ENCODE results near the gene ICE1.

The ICE1 gene

DNA sequence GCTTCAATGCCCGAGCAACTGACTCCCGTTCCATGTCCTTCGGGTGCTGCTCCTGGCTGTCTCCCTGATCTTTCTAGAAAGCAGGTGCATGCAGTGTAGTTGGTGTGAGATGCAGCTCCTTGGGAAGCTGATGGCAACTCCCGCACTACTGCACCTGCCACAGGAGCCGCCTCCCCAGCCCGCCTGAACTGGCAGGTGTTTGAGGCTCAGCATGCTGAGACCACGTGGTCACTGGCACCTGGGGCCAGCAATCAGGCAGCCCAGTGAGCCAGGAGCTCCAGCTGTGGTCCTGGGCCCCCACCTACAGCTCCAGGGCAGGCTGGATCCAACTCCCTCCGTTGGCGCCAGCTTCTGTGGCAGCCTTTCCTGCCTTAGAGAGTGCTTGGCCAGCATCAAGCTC, 111.5 kb downstream of the ICE1 start:
- no peak overlapping the region for H3K4me3 ChIP-seq (ENCODE audit: low read depth, low read length)
- DNase-seq (ENCODE audit: low read depth): no peak
- TF ChIP-seq, protein P1, sequence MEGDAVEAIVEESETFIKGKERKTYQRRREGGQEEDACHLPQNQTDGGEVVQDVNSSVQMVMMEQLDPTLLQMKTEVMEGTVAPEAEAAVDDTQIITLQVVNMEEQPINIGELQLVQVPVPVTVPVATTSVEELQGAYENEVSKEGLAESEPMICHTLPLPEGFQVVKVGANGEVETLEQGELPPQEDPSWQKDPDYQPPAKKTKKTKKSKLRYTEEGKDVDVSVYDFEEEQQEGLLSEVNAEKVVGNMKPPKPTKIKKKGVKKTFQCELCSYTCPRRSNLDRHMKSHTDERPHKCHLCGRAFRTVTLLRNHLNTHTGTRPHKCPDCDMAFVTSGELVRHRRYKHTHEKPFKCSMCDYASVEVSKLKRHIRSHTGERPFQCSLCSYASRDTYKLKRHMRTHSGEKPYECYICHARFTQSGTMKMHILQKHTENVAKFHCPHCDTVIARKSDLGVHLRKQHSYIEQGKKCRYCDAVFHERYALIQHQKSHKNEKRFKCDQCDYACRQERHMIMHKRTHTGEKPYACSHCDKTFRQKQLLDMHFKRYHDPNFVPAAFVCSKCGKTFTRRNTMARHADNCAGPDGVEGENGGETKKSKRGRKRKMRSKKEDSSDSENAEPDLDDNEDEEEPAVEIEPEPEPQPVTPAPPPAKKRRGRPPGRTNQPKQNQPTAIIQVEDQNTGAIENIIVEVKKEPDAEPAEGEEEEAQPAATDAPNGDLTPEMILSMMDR (IDR thresholded peaks at IDR 0.05; ENCODE audit: insufficient read depth, low read depth, low read length, missing control alignments): no peak

DNA sequence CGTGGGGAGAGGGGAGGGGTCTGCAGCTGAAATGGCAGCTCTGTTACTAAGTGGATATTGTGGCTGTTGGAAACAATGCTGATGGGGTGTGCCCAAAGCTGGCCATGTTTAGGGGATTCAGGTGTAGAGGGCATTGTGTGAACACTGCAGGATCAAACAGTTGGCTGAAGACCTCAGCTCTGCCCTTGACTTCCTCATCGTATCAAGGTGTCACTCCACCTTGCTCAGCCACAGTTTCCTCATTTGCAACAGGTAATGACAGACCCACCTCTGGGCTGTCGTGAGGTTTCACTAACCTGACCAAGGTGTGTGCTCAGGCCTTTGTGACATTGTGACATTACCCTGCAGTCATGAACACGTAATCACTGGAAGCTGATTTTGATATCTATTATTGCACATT, 111.9 kb downstream of the ICE1 start:
- no peak for DNase-seq (ENCODE audit: low read depth)
- TF ChIP-seq, protein P1 (IDR thresholded peaks at IDR 0.05; ENCODE audit: insufficient read depth, low read depth, low read length, missing control alignments): no peak
- H3K4me3 ChIP-seq (ENCODE audit: low read depth, low read length): no peak overlapping the region

DNA sequence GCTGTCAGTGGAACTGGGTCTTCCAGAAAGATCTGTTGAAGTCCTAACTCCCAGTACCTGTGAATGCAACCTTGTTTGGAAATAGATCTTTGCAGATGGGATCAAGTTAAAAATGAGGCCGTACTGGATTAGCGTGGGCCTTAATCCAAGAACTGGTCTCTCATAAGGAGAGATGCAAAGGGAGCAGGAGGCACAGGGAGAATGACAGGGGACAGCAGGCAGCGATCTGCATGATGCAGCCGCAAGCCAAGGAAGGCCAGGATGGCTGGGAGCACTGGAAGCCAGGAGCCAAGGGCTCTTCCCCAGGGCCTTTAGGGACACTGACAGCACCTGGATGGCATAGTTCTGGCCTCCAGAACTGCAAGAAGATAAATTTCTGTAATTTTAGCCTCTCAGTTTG, 114.4 kb downstream of the ICE1 start:
- DNase-seq (ENCODE audit: low read depth): no peak
- TF ChIP-seq, protein P1 (IDR thresholded peaks at IDR 0.05; ENCODE audit: insufficient read depth, low read depth, low read length, missing control alignments): no peak
- no peak overlapping the region for H3K4me3 ChIP-seq (ENCODE audit: low read depth, low read length)

DNA sequence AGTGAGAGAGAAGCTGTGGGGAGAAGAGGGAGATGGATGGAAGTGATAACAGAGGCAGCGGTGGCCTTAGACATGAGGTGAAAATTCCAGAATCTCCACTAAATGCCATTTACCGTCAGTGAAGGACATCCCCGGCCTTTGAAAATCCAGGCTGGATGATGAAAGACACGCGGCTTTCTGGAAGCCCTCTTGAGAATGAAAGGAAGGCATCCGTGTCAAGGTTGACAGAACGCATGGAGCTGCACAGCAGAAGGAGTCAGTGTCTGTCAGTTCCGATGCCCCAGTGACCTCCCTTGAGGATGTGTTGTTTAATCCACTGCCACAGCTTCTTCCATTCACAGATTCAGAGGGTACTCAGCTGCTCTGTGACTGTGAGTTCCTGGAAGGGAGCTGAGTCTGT, 114.9 kb downstream of the ICE1 start:
- H3K4me3 ChIP-seq (ENCODE audit: low read depth, low read length): no peak overlapping the region
- no peak for DNase-seq (ENCODE audit: low read depth)
- TF ChIP-seq, protein P1 (IDR thresholded peaks at IDR 0.05; ENCODE audit: insufficient read depth, low read depth, low read length, missing control alignments): no peak

DNA sequence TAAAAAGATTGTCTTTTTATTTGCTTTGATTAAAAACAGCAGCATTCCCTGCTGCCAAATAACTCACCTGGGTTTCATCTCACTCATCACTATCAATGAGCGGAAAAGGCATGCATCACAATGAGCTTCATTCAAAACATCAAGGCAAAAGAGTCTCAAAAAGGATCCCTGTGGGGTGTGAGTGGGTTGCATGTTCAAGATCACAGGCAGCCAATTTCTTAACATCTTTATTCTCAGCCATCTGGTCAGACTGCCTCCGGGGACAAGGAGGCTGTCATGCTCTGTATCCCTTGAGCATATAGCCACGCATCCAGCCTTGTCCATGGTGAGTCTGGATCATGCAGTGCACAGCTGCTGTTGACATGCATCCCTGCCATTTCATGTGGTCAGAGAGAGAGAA, 117.1 kb downstream of the ICE1 start:
- H3K4me3 ChIP-seq (ENCODE audit: low read depth, low read length): no peak overlapping the region

More for the DNA sequence above, 117.1 kb downstream of the ICE1 start:
- TF ChIP-seq, protein P1 (IDR thresholded peaks at IDR 0.05; ENCODE audit: insufficient read depth, low read depth, low read length, missing control alignments): no peak
- DNase-seq (ENCODE audit: low read depth): no peak
